Measurements from ENCODE around the gene STRN4.

Gene STRN4

GRCh38 chr19:46732966-46733689 lies 13.1 kb downstream of the STRN4 start:
- Histone ChIP-seq H3K9me3 (ENCODE audit: severe bottlenecking) (no peaks in the 10 kb centered on the region), H3K4me3 (ENCODE audit: low read depth, low read length) (no peak overlapping the region), H3K27me3 (ENCODE audit: insufficient read depth, low read depth, severe bottlenecking) (no peaks in the 10 kb centered on the region), H3K36me3 (peaks cover 95% of the 10 kb centered on the region), H3K27ac (no peak overlapping the region)
- DNase-seq = no peak
- TF ChIP-seq, protein P1, sequence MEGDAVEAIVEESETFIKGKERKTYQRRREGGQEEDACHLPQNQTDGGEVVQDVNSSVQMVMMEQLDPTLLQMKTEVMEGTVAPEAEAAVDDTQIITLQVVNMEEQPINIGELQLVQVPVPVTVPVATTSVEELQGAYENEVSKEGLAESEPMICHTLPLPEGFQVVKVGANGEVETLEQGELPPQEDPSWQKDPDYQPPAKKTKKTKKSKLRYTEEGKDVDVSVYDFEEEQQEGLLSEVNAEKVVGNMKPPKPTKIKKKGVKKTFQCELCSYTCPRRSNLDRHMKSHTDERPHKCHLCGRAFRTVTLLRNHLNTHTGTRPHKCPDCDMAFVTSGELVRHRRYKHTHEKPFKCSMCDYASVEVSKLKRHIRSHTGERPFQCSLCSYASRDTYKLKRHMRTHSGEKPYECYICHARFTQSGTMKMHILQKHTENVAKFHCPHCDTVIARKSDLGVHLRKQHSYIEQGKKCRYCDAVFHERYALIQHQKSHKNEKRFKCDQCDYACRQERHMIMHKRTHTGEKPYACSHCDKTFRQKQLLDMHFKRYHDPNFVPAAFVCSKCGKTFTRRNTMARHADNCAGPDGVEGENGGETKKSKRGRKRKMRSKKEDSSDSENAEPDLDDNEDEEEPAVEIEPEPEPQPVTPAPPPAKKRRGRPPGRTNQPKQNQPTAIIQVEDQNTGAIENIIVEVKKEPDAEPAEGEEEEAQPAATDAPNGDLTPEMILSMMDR (IDR thresholded peaks at IDR 0.05; ENCODE audit: low read depth, low read length) = no peak

DNA sequence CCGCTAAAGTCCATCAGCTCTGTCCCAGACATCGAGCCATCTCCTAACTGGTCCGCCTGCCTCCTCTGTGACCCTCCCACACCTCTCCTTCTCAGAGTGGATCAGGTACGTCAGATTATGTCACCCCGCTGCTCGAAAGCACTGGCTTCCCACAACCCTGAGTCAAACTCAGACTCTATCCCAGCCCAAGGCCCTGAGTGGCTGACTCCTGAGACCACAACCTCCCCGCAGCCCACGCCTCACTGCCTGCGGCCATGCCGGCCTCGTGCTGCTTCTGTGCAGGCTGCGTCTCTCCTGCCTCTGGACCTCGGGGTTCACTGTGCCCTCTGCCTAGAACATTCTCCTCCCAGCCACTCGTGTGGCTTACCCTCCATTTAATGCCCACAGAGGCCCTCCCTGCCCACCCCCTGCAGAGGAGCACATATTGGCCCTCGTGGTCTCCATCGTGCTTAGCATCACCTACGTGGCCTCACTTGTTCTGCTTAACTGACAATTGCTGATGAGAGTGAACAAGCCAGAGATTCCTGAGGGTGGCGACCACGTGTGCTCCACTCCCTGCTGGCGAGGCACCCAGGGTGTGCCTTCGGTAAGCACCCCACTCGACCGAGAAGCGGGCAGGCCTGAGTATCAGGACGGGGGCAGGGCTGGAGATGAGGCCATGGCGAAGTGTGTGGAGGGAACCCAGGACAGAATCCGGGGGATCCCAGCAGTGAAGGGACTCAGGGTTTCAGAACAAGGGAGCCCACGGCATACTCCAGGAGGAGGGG lies 13.9 kb downstream of the STRN4 start:
- no peaks in the 10 kb centered on the region for H3K9me3 ChIP-seq (ENCODE audit: severe bottlenecking)
- DNase-seq = no peak
- H3K27me3 ChIP-seq (ENCODE audit: insufficient read depth, low read depth, severe bottlenecking) = no peaks in the 10 kb centered on the region
- no peak overlapping the region for H3K4me3 ChIP-seq (ENCODE audit: low read depth, low read length)
- no peak overlapping the region for H3K27ac ChIP-seq
- H3K36me3 ChIP-seq = peaks cover 95% of the 10 kb centered on the region
- TF ChIP-seq, protein P1 (IDR thresholded peaks at IDR 0.05; ENCODE audit: low read depth, low read length) = no peak

DNA sequence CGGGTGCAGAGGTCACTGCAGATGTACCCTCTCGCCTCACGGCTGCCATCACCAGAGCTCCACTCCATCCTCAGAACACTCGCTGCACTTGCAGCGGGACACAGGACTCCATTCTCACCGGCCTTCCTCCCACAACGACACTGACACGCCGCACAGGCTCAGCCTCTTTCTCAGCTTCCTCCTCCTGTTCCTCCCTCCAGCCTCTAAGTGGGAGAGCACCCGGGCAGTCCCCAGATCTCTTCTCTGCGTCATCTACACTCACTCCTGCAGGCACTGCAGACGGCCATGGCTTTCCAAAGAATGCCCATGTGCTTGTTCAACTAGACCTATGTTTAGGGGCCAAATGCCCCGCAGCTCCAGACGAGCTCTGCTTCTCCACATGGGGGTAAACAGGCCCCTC lies 14.7 kb downstream of the STRN4 start:
- Histone ChIP-seq H3K4me3 (ENCODE audit: low read depth, low read length) (no peak overlapping the region), H3K36me3 (peaks cover 95% of the 10 kb centered on the region)

GRCh38 chr19:46731007-46731501 lies 15.2 kb downstream of the STRN4 start:
- H3K9me3 ChIP-seq (ENCODE audit: severe bottlenecking) = no peaks in the 10 kb centered on the region
- DNase-seq = no peak
- H3K36me3 ChIP-seq = peaks cover 97% of the 10 kb centered on the region
- H3K27me3 ChIP-seq (ENCODE audit: insufficient read depth, low read depth, severe bottlenecking) = no peaks in the 10 kb centered on the region
- TF ChIP-seq, protein P1 (IDR thresholded peaks at IDR 0.05; ENCODE audit: low read depth, low read length) = no peak
- H3K4me3 ChIP-seq (ENCODE audit: low read depth, low read length) = no peak overlapping the region
- no peak overlapping the region for H3K27ac ChIP-seq

More for the DNA sequence above, 14.7 kb downstream of the STRN4 start:
- TF ChIP-seq, protein P1 (IDR thresholded peaks at IDR 0.05; ENCODE audit: low read depth, low read length) = no peak
- Histone ChIP-seq H3K27me3 (ENCODE audit: insufficient read depth, low read depth, severe bottlenecking) (no peaks in the 10 kb centered on the region), H3K27ac (no peak overlapping the region), H3K9me3 (ENCODE audit: severe bottlenecking) (no peaks in the 10 kb centered on the region)
- no peak for DNase-seq

GRCh38 chr19:46730595-46730994 lies 15.7 kb downstream of the STRN4 start:
- no peak for DNase-seq
- TF ChIP-seq, protein P1 (IDR thresholded peaks at IDR 0.05; ENCODE audit: low read depth, low read length) = no peak
- Histone ChIP-seq H3K27me3 (ENCODE audit: insufficient read depth, low read depth, severe bottlenecking) (no peaks in the 10 kb centered on the region), H3K9me3 (ENCODE audit: severe bottlenecking) (no peaks in the 10 kb centered on the region), H3K36me3 (peaks cover 97% of the 10 kb centered on the region), H3K27ac (no peak overlapping the region), H3K4me3 (ENCODE audit: low read depth, low read length) (no peak overlapping the region)
